NCI-H524 treated with DMSO at 0.1 percent for 48 hours (cell line): ENCODE measurements around the gene OR7A10.
"Not testable (repeated sequence)": the region's sequence is repeated elsewhere in the genome, so short reads cannot be mapped to it uniquely, and the experiment has no call there.

ENCODE experiments used
- DNase-seq: peaks from one replicate; lab custom pipeline; 2025; lab: John Stamatoyannopoulos, UW

The OR7A10 gene

DNA sequence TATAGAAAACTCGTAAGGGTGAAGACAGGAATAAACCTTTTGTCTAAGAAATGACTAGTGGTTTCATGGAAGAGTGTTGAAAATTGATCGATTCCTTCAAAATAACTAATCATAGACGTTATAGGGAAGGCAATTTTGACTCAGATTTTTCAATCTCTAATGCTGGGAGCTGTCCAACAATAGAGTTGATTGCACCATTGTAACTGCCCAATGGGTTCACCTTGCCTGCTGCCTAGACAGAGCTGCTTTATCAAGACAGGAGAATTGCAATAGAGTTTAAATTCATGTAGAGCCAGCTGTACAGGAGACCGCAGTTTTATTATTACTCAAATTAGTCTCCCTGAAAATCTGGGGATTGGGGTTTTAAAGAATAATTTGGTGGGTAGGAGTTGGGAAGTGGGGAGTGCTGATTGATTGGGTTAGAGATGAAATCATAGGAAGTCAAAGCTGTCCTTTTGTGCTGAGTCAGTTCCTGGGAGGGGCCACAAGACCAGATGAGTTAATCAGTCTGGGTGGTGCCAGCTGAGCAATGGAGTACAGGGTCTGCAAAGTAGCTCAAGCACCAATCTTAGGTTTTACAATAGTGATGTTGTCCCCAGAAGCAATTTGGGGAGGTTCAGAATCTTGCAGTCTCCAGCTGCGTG is 53.5 kb downstream of the OR7A10 start:
- no peak for DNase-seq

DNA sequence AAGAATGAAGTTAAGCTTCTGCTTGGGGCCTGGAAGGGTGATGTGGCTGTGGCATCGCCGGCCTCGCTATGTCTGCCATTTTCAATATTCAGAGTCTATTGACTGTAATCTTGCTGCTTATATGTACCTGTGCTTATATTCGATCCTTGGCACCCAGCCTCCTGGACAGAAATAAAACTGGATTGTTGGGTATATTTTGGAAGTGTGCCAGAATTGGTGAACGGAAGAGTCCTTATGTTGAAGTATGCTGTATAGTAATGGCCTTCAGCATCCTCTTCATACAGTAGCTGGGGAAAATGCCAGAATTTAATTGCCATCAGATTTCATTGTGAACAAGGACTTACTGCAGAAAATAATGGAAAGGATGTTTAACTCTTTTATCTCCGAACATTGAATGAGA is 56.5 kb downstream of the OR7A10 start:
- DNase-seq: not testable (repeated sequence)
